Endometrial microvascular endothelial cells (primary cell): ENCODE measurements around the gene LRMDA. TPM values are rescaled to one million over a fixed set of nuclear protein-coding genes. Genes with fewer than 3 reads are reported as not detected.
"Not testable (repeated sequence)": the region's sequence is repeated elsewhere in the genome, so short reads cannot be mapped to it uniquely, and the experiment has no call there.

Experiments
- in situ Hi-C: cut with HindIII; loops from 2 replicates; pipeline ENCODE4 v1.10.0; 2017; ENCODE audit warnings: low sequenced_read_pairs, low pct_unique_long_range_greater_than_20kb; ENCODE audit errors: inconsistent ontology term
- total RNA-seq: library from RNA; depleted of rRNA; stranded (reverse); fragments of >200 nt; gene quantifications from one replicate; pipeline ENCODE4 v1.2.3, GENCODE V29; 2015; ENCODE audit errors: inconsistent ontology term

Gene LRMDA
- total RNA-seq, 1 donor from 2014 or later: 1.2 TPM

DNA sequence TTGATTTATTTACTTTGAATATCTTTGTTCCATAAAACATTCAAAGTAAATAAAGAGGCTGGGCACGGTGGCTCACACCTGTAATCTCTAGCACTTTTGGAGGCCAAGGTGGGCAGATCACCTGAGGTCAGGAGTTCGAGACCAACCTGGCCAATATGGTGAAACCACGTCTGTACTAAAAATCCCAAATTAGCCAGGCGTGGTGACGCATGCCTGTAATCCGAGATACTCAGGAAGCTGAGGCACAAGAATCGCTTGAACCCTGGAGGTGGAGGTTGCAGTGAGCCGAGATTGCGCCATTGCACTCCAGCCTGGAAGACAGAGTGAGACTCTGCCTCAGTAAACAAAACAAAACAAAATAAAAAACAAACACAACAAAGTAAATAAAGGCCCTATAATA is 1153.0 kb downstream of the LRMDA start:
- in situ Hi-C loops: not testable (repeated sequence)

Other genes starting within 250 kb of the LRMDA start
- 193 TPM for gene VDAC2, start 220.8 kb upstream of the LRMDA start, total RNA-seq
- gene COMTD1, start 195.7 kb upstream of the LRMDA start, total RNA-seq: 1.5 TPM
- 4.9 TPM for gene ZNF503, start 29.9 kb upstream of the LRMDA start, total RNA-seq